Rectal smooth muscle tissue (tissue), 1 donor: ENCODE measurements around the gene THOC7.

Experiments
- H3K27ac ChIP-seq: one replicate; pipeline ENCODE4 v1.7.0; 2013; ENCODE audit warnings: low read depth, low read length, inconsistent platforms
- H3K27me3 ChIP-seq: one replicate; pipeline ENCODE4 v1.7.0; 2013; ENCODE audit warnings: low read length; ENCODE audit not compliant: control insufficient read depth, insufficient read depth
- H3K36me3 ChIP-seq: one replicate; pipeline ENCODE4 v1.7.0; 2013; ENCODE audit warnings: low read length; ENCODE audit not compliant: control insufficient read depth, insufficient read depth
- H3K4me1 ChIP-seq: one replicate; pipeline ENCODE4 v1.7.0; 2013; ENCODE audit warnings: low read length; ENCODE audit not compliant: control insufficient read depth, insufficient read depth
- H3K4me3 ChIP-seq: one replicate; pipeline ENCODE4 v1.7.0; 2013; ENCODE audit warnings: low read length
- H3K9ac ChIP-seq: one replicate; pipeline ENCODE4 v1.7.0; 2013; ENCODE audit warnings: low read length

THOC7 gene

GRCh38 chr3:63809607-63810006 lies 54.0 kb downstream of the THOC7 start:
- H3K4me3 ChIP-seq, result no peak overlapping the region
- H3K4me1 ChIP-seq, result no peaks in the 10 kb centered on the region
- no peak overlapping the region for H3K27ac ChIP-seq
- no peaks in the 10 kb centered on the region for H3K27me3 ChIP-seq
- no peak overlapping the region for H3K9ac ChIP-seq
- no peaks in the 10 kb centered on the region for H3K36me3 ChIP-seq

- Histone ChIP-seq H3K9ac (no peak overlapping the region), H3K27me3 (no peaks in the 10 kb centered on the region), H3K4me1 (no peaks in the 10 kb centered on the region), H3K36me3 (no peaks in the 10 kb centered on the region), H3K4me3 (no peak overlapping the region), H3K27ac (no peak overlapping the region)
These were observed 55.0 kb downstream of the THOC7 start for GRCh38 chr3:63808633-63809032.

GRCh38 chr3:63807961-63808565 lies 55.5 kb downstream of the THOC7 start:
- Histone ChIP-seq H3K4me3 (no peak overlapping the region), H3K4me1 (no peaks in the 10 kb centered on the region), H3K36me3 (no peaks in the 10 kb centered on the region), H3K27me3 (no peaks in the 10 kb centered on the region), H3K9ac (no peak overlapping the region), H3K27ac (no peak overlapping the region)

GRCh38 chr3:63803911-63804310 lies 59.7 kb downstream of the THOC7 start:
- Histone ChIP-seq H3K4me3 (no peak overlapping the region), H3K36me3 (no peaks in the 10 kb centered on the region), H3K4me1 (no peaks in the 10 kb centered on the region)

GRCh38 chr3:63800097-63800496 lies 63.5 kb downstream of the THOC7 start:
- Histone ChIP-seq H3K4me1 (no peaks in the 10 kb centered on the region), H3K27me3 (no peaks in the 10 kb centered on the region), H3K4me3 (no peak overlapping the region), H3K9ac (no peak overlapping the region), H3K27ac (no peak overlapping the region), H3K36me3 (no peaks in the 10 kb centered on the region)

More at GRCh38 chr3:63803911-63804310, 59.7 kb downstream of the THOC7 start:
- Histone ChIP-seq H3K27ac (no peak overlapping the region), H3K9ac (no peak overlapping the region), H3K27me3 (no peaks in the 10 kb centered on the region)

GRCh38 chr3:63798949-63799348 lies 64.7 kb downstream of the THOC7 start:
- H3K27me3 ChIP-seq, result no peaks in the 10 kb centered on the region
- no peak overlapping the region for H3K9ac ChIP-seq
- no peak overlapping the region for H3K27ac ChIP-seq
- H3K36me3 ChIP-seq, result no peaks in the 10 kb centered on the region
- H3K4me1 ChIP-seq, result no peaks in the 10 kb centered on the region
- H3K4me3 ChIP-seq, result no peak overlapping the region

GRCh38 chr3:63798544-63798943 lies 65.1 kb downstream of the THOC7 start:
- Histone ChIP-seq H3K27ac (no peak overlapping the region), H3K36me3 (no peaks in the 10 kb centered on the region), H3K4me3 (no peak overlapping the region), H3K9ac (no peak overlapping the region), H3K4me1 (no peaks in the 10 kb centered on the region), H3K27me3 (no peaks in the 10 kb centered on the region)

GRCh38 chr3:63795438-63795837 lies 68.2 kb downstream of the THOC7 start:
- Histone ChIP-seq H3K9ac (no peak overlapping the region), H3K4me3 (no peak overlapping the region), H3K27me3 (no peaks in the 10 kb centered on the region), H3K36me3 (no peaks in the 10 kb centered on the region), H3K27ac (no peak overlapping the region), H3K4me1 (no peaks in the 10 kb centered on the region)

GRCh38 chr3:63791974-63792373 lies 71.6 kb downstream of the THOC7 start:
- Histone ChIP-seq H3K27ac (no peak overlapping the region), H3K36me3 (no peaks in the 10 kb centered on the region), H3K4me1 (no peaks in the 10 kb centered on the region)

More at GRCh38 chr3:63791974-63792373, 71.6 kb downstream of the THOC7 start:
- no peaks in the 10 kb centered on the region for H3K27me3 ChIP-seq
- H3K4me3 ChIP-seq, result no peak overlapping the region
- no peak overlapping the region for H3K9ac ChIP-seq
